Smooth muscle cell (in vitro differentiated cells): ENCODE results near the gene KIF4A. TPM values are rescaled to one million over a fixed set of nuclear protein-coding genes. Genes with fewer than 3 reads are reported as not detected.

ENCODE experiments used
- DNase-seq: peaks from one replicate; lab custom pipeline; 2025; ENCODE audit not compliant: unreplicated experiment; lab: John Stamatoyannopoulos, UW
- H2AFZ ChIP-seq: fragments of 200-600 bp; sonication (generic); 2 replicates; pipeline ENCODE4 v1.6.0; 2016; ENCODE audit warnings: antibody characterized with exemption, low read depth, mild to moderate bottlenecking
- H3F3A ChIP-seq: fragments of 200-600 bp; sonication (generic); 2 replicates; pipeline ENCODE4 v1.6.0; 2017; ENCODE audit warnings: antibody characterized with exemption, low read depth
- H3K27ac ChIP-seq: fragments of 200-600 bp; sonication (generic); 2 replicates; pipeline ENCODE4 v1.5.1; 2016; ENCODE audit warnings: low read depth, mild to moderate bottlenecking
- H3K27me3 ChIP-seq: fragments of 200-600 bp; sonication (generic); 2 replicates; pipeline ENCODE4 v1.6.1; 2016; ENCODE audit warnings: low read depth, mild to moderate bottlenecking
- H3K36me3 ChIP-seq: fragments of 200-600 bp; sonication (generic); 2 replicates; pipeline ENCODE4 v1.5.1; 2016; ENCODE audit warnings: low read depth
- H3K4me1 ChIP-seq: fragments of 200-600 bp; sonication (generic); 2 replicates; pipeline ENCODE4 v1.5.1; 2016; ENCODE audit warnings: low read depth
- H3K4me2 ChIP-seq: fragments of 200-600 bp; sonication (generic); 2 replicates; pipeline ENCODE4 v1.6.0; 2016; ENCODE audit warnings: mild to moderate bottlenecking
- H3K4me3 ChIP-seq: fragments of 200-600 bp; sonication (generic); 2 replicates; pipeline ENCODE4 v1.5.1; 2016; ENCODE audit warnings: mild to moderate bottlenecking
- H3K79me2 ChIP-seq: fragments of 200-600 bp; sonication (generic); 2 replicates; pipeline ENCODE4 v1.6.0; 2016; ENCODE audit warnings: low read depth, mild to moderate bottlenecking
- H3K9ac ChIP-seq: fragments of 200-600 bp; sonication (generic); 2 replicates; pipeline ENCODE4 v1.6.0; 2016; ENCODE audit warnings: low read depth
- H3K9me3 ChIP-seq: fragments of 200-600 bp; sonication (generic); replicated peaks from 2 replicates; pipeline ENCODE4 v1.5.1; 2016; ENCODE audit warnings: low read depth
- H4K20me1 ChIP-seq: fragments of 200-600 bp; sonication (generic); 2 replicates; pipeline ENCODE4 v1.6.0; 2016; ENCODE audit warnings: low read depth
- CTCF ChIP-seq: fragments of 200-600 bp; sonication (generic); IDR thresholded peaks from 2 replicates; pipeline ENCODE4 v1.5.1; 2017; ENCODE audit warnings: borderline replicate concordance, mild to moderate bottlenecking, antibody characterized with exemption; ENCODE audit not compliant: insufficient read depth, poor library complexity, severe bottlenecking
- WGBS: methylation state at CpG from one replicate; pipeline ENCODE4 v1.1.7; 2016; ENCODE audit warnings: low lambda C conversion rate; 5-methylcytosine and 5-hydroxymethylcytosine counted together
- polyA plus RNA-seq: library from polyadenylated mRNA; unstranded; fragments of >200 nt; fragmentation: Nextera tagmentation; extraction: Ambion mirVana; gene quantifications from 2 replicates; pipeline ENCODE4 v1.2.1, GENCODE V29; 2016
- total RNA-seq: library from RNA; depleted of rRNA; stranded (reverse); fragments of >200 nt; gene quantifications from 2 replicates; pipeline ENCODE4 v1.2.3, GENCODE V29; 2014

Gene KIF4A
- total and polyA plus RNA-seq, 2 experiments from 2014 or later: 1.8 to 5.9 TPM

GRCh38 chrX:70456256-70456655, 166.4 kb downstream of the KIF4A start:
- Histone ChIP-seq H3K4me1 (no peaks in the 10 kb centered on the region), H4K20me1 (no peaks in the 10 kb centered on the region), H3K36me3 (no peaks in the 10 kb centered on the region), H3K27me3 (no peaks in the 10 kb centered on the region), H3K4me2 (peak overlapping the region; percentile 89), H2AFZ (no peak overlapping the region), H3K9ac (no peak overlapping the region), H3K79me2 (no peaks in the 10 kb centered on the region), H3K9me3 (no peaks in the 10 kb centered on the region), H3K4me3 (peak overlapping the region; percentile 67), H3K27ac (no peak overlapping the region), H3F3A (no peaks in the 10 kb centered on the region)
- TF ChIP-seq CTCF: no peak
- DNase-seq: no peak
- WGBS: 67% methylated on average over 2 of the region's 2 CpGs

GRCh38 chrX:70461026-70461425, 171.1 kb downstream of the KIF4A start:
- no peak for TF ChIP-seq CTCF
- 74% methylated on average over 2 of the region's 2 CpGs for WGBS
- Histone ChIP-seq H3K27me3 (no peaks in the 10 kb centered on the region), H3K4me2 (no peak overlapping the region), H3F3A (no peaks in the 10 kb centered on the region), H3K9me3 (no peaks in the 10 kb centered on the region), H2AFZ (no peak overlapping the region), H3K4me3 (no peak overlapping the region), H4K20me1 (peaks cover 3% of the 10 kb centered on the region), H3K9ac (no peak overlapping the region), H3K27ac (no peak overlapping the region), H3K79me2 (no peaks in the 10 kb centered on the region), H3K4me1 (no peaks in the 10 kb centered on the region), H3K36me3 (no peaks in the 10 kb centered on the region)
- DNase-seq: no peak

GRCh38 chrX:70464051-70464450, 174.1 kb downstream of the KIF4A start:
- Histone ChIP-seq H3K27me3 (no peaks in the 10 kb centered on the region), H3K9me3 (no peaks in the 10 kb centered on the region)

More at GRCh38 chrX:70464051-70464450, 174.1 kb downstream of the KIF4A start:
- Histone ChIP-seq H4K20me1 (peaks cover 3% of the 10 kb centered on the region), H3F3A (no peaks in the 10 kb centered on the region), H2AFZ (no peak overlapping the region), H3K9ac (no peak overlapping the region), H3K79me2 (no peaks in the 10 kb centered on the region), H3K27ac (no peak overlapping the region), H3K4me3 (no peak overlapping the region), H3K4me1 (no peaks in the 10 kb centered on the region), H3K4me2 (no peak overlapping the region), H3K36me3 (no peaks in the 10 kb centered on the region)
- no peak for TF ChIP-seq CTCF
- no peak for DNase-seq
